22Rv1 (cell line): ENCODE measurements around the gene PRDM16.

ENCODE experiments used
- ZFX ChIP-seq: fragments of 450-650 bp; IDR thresholded peaks from 2 replicates; pipeline ENCODE4 v1.6.1; 2017; ENCODE audit warnings: antibody characterized with exemption, borderline replicate concordance
- TF ChIP-seq, protein P1 (sequence below): fragments of 450-650 bp; IDR thresholded peaks from 2 replicates; pipeline ENCODE4 v1.5.1; 2017; ENCODE audit warnings: mild to moderate bottlenecking

- TF ChIP-seq, protein P1, sequence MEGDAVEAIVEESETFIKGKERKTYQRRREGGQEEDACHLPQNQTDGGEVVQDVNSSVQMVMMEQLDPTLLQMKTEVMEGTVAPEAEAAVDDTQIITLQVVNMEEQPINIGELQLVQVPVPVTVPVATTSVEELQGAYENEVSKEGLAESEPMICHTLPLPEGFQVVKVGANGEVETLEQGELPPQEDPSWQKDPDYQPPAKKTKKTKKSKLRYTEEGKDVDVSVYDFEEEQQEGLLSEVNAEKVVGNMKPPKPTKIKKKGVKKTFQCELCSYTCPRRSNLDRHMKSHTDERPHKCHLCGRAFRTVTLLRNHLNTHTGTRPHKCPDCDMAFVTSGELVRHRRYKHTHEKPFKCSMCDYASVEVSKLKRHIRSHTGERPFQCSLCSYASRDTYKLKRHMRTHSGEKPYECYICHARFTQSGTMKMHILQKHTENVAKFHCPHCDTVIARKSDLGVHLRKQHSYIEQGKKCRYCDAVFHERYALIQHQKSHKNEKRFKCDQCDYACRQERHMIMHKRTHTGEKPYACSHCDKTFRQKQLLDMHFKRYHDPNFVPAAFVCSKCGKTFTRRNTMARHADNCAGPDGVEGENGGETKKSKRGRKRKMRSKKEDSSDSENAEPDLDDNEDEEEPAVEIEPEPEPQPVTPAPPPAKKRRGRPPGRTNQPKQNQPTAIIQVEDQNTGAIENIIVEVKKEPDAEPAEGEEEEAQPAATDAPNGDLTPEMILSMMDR, result no peak
- no peak for TF ChIP-seq ZFX
These were observed 310.9 kb downstream of the PRDM16 start for GRCh38 chr1:3379934-3380333.
